ENCODE data around the gene MRPL39.

GRCh38 chr21:25551569-25551968, 55.7 kb downstream of the MRPL39 start:
- TF ChIP-seq, protein P1, sequence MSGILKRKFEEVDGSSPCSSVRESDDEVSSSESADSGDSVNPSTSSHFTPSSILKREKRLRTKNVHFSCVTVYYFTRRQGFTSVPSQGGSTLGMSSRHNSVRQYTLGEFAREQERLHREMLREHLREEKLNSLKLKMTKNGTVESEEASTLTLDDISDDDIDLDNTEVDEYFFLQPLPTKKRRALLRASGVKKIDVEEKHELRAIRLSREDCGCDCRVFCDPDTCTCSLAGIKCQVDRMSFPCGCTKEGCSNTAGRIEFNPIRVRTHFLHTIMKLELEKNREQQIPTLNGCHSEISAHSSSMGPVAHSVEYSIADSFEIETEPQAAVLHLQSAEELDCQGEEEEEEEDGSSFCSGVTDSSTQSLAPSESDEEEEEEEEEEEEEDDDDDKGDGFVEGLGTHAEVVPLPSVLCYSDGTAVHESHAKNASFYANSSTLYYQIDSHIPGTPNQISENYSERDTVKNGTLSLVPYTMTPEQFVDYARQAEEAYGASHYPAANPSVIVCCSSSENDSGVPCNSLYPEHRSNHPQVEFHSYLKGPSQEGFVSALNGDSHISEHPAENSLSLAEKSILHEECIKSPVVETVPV (CRISPR knock-in tag; IDR thresholded peaks at IDR 0.05), result no peak
- TF ChIP-seq TCF4 (CRISPR knock-in tag; IDR thresholded peaks at IDR 0.05; ENCODE audit: borderline replicate concordance) (no peak), SNAI2 (CRISPR knock-in tag; IDR thresholded peaks at IDR 0.05) (no peak), GLIS3 (CRISPR knock-in tag; IDR thresholded peaks at IDR 0.05) (no peak), ZNF70 (CRISPR knock-in tag; IDR thresholded peaks at IDR 0.05) (no peak), ZFP3 (CRISPR knock-in tag; IDR thresholded peaks at IDR 0.05) (no peak), CSDC2 (CRISPR knock-in tag; IDR thresholded peaks at IDR 0.05) (no peak), ARNTL (CRISPR knock-in tag; IDR thresholded peaks at IDR 0.05; ENCODE audit: borderline replicate concordance, low read depth) (no peak), BACH2 (CRISPR knock-in tag; IDR thresholded peaks at IDR 0.05; ENCODE audit: borderline replicate concordance) (no peak), ISL1 (CRISPR knock-in tag; IDR thresholded peaks at IDR 0.05) (no peak)
- TF ChIP-seq, protein P2, sequence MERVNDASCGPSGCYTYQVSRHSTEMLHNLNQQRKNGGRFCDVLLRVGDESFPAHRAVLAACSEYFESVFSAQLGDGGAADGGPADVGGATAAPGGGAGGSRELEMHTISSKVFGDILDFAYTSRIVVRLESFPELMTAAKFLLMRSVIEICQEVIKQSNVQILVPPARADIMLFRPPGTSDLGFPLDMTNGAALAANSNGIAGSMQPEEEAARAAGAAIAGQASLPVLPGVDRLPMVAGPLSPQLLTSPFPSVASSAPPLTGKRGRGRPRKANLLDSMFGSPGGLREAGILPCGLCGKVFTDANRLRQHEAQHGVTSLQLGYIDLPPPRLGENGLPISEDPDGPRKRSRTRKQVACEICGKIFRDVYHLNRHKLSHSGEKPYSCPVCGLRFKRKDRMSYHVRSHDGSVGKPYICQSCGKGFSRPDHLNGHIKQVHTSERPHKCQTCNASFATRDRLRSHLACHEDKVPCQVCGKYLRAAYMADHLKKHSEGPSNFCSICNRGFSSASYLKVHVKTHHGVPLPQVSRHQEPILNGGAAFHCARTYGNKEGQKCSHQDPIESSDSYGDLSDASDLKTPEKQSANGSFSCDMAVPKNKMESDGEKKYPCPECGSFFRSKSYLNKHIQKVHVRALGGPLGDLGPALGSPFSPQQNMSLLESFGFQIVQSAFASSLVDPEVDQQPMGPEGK (CRISPR knock-in tag; IDR thresholded peaks at IDR 0.05; ENCODE audit: borderline replicate concordance), result no peak
- TF ChIP-seq, protein P3, sequence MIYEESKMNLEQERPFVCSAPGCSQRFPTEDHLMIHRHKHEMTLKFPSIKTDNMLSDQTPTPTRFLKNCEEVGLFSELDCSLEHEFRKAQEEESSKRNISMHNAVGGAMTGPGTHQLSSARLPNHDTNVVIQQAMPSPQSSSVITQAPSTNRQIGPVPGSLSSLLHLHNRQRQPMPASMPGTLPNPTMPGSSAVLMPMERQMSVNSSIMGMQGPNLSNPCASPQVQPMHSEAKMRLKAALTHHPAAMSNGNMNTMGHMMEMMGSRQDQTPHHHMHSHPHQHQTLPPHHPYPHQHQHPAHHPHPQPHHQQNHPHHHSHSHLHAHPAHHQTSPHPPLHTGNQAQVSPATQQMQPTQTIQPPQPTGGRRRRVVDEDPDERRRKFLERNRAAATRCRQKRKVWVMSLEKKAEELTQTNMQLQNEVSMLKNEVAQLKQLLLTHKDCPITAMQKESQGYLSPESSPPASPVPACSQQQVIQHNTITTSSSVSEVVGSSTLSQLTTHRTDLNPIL (CRISPR knock-in tag; IDR thresholded peaks at IDR 0.05; ENCODE audit: low read depth), result no peak

Data from SK-N-SH treated with all-trans-retinoic acid at 6 μM for 48 hours (cell line).